GM21528 (cell line): ENCODE results near the gene AAR2.

Experiments used
- ATAC-seq: cut with Tn5 transposase; IDR thresholded peaks from one replicate; pipeline ENCODE4 v1.9.1; 2021; ENCODE audit warnings: mild to moderate bottlenecking, moderate library complexity; ENCODE audit not compliant: unreplicated experiment, low FRiP score

AAR2 gene

DNA sequence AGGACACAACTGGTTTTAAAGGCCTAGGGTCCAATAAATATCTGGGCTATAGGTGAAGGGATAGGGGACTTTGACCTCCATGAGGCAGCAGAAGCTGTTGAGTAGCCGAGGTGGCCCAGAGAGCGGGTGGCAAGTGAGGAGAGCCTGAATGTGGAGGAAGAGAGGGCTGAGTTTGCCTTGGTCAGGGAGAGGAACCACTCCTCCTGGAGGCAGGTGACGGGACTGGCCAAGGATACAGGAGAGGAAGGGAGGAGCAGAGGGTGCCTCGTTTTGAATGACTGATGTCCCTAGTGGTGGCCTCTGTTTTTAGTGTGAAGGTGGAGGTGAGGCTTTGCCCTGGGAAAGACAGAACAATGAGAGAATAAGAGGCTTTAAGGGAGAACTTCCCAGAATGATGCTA lies 19.1 kb upstream of the AAR2 start:
- no peak for ATAC-seq

- ATAC-seq, result no peak
Measured at GRCh38 chr20:36218380-36219064, 17.8 kb upstream of the AAR2 start.

- no peak for ATAC-seq
Measured at GRCh38 chr20:36219671-36220220, 16.5 kb upstream of the AAR2 start.

DNA sequence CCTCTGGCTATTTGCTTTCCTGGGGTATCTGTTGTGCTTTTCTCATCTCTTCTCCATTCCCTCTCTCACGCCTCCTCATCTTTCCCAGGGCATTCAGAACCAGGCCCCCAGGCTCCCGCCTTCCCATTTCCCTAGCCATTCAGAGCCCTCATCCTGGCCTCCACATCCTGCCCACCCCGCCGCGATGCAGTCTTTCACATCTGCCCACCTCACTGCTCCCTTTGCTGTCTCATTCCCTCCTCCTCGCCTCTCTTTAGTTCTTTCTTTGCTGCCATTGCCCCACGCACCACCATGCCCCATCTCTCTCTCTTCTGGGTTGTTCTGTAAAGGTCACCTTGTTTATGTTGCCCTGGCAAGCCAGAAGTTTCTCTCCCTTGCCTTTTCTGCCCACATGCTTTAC lies 10.6 kb upstream of the AAR2 start:
- ATAC-seq, result no peak

- no peak for ATAC-seq
Measured at GRCh38 chr20:36228770-36229169, 7.5 kb upstream of the AAR2 start.

DNA sequence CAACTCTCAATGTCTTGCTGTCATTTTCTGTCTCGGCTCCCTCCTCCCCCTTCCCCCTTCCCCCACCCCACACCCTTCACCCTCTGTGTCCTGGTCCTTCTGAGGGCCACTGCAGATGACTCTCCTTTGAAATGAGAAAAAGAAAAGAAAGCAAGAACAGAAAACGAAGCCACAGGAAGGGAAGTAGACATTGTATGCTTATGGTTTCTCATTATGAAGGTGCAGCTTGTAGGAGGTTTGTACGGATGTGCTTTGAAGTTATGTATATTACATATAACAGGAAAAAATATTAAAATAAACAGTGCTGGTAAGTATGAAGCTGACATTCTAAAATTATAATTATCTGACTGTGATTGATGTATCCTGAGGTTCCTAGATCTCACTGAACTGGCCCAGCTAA lies 6.3 kb upstream of the AAR2 start:
- ATAC-seq, result no peak

- no peak for ATAC-seq
Measured at GRCh38 chr20:36231331-36231730, 4.9 kb upstream of the AAR2 start.

- no peak for ATAC-seq
Measured at GRCh38 chr20:36234771-36235320, 1.4 kb upstream of the AAR2 start.

- ATAC-seq, result no peak
Measured at GRCh38 chr20:36236786-36237121, 476 bp downstream of the AAR2 start.

GRCh38 chr20:36237477-36237876 lies 1.2 kb downstream of the AAR2 start:
- ATAC-seq, result no peak

DNA sequence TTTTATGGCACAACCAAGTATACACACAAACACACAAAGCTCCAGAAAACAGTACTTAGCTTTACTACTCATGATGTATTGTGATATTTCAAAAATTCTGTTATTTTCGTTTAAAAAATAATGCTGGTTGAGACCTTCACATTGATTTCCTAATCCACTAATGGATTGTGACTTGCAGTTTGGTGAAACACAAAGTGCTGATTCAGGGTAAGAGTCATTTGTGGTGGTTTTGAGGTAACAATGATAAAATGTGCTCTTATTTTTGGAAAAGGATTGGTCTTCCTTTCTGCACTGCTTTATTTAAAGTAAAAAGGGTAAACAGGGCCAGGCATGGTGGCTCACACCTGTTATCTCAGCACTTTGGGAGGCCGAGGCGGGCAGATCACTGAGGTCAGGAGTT lies 1.9 kb downstream of the AAR2 start:
- no peak for ATAC-seq

GRCh38 chr20:36238760-36239159 lies 2.5 kb downstream of the AAR2 start:
- no peak for ATAC-seq

GRCh38 chr20:36240076-36240475 lies 3.8 kb downstream of the AAR2 start:
- ATAC-seq, result no peak

DNA sequence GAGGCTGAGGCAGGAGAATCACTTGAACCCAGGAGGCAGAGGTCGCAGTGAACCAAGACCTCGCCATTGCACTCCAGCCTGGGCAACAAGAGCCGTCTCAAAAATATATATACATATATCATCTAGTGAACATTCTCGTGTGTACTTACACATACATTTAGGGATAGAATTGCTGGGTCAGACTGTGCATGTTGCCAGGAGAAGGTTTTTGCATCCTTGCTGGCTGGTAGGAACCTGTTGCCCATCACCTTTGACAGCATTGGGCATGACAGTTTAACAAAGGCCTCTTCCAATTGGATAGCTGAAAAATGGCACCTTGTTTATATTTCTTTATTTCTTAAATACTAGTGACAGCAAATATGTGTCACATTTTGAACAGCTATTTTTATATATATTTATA lies 5.4 kb downstream of the AAR2 start:
- no peak for ATAC-seq

DNA sequence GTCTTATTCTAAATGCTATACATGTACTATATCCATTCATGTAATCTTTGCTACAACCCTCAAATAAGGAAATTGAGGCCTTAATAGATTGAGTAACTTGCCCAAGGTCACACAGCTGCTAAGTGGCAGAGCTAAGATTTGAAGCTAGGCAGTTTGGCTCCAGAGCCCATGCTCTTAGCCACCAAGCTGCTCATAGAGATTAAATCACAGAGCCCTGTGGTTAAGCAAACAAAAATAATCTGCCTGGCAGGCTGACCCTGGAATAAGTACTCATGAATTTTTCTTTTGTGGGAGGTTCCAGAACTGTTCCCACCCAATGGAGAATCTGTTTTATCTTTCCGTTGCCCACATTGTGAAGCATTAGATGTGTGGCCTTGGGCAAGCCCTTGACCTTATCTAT lies 7.4 kb downstream of the AAR2 start:
- ATAC-seq, result no peak

- no peak for ATAC-seq
Measured at GRCh38 chr20:36246401-36246800, 10.1 kb downstream of the AAR2 start.

- no peak for ATAC-seq
Measured at GRCh38 chr20:36248836-36249235, 12.6 kb downstream of the AAR2 start.

DNA sequence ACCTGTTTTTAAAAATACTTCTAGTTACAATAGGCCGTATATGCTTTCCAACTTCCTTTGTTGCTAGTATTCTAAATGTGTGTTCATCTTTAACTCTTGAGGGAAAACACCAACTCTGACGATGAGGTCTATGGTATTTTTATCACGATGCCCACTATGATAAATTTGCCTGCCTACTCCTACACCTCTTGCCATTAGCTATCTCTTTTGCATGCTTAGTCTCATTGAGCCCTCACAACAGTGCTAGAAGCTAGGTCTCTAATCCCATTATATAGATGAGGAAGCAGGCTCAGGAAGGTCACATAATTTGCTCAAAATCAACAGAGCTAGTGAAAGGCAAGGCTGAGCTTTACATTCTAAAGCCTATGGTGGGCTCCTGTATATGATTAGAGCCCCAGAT lies 13.2 kb downstream of the AAR2 start:
- no peak for ATAC-seq

DNA sequence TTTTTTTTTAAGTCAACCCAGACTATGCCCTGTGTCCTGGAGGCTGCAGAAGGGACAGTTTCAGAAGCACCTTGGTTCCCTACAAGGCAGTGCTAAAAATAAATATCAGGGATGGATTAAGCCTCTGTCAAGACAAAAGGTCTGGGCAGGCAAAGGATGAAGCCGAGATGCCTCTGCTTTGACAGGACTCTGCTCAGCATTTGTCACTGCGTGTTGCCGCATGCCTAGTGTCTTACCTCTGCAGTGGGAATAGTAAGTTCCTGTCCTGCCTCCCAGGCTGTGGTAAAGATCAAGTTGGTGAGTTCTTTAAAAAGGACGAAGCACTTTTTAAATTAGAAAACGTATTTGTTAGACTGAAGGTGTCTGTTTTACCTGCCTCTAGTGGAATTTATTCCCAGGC lies 15.1 kb downstream of the AAR2 start:
- ATAC-seq, result no peak

DNA sequence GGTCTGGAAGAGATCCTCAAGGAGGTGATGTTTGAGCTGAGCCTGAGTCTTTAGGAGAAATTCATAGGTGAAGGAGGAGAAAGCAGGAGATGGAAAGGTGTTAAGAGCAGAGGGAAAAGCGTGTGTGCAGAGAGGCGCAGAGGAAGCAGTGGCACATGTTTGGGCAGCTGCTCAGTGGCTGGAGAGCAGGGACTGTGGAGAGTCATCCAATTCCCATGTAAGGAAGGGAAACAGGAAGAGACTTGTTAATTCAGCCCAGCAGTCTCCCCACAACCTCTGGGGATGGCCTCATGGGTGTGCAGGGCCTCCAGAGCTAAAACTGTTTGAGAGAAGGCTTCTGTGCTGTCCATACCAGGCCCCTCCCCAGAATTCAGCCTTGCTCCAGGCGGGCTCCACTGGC lies 16.2 kb downstream of the AAR2 start:
- no peak for ATAC-seq

- ATAC-seq, result no peak
Measured at GRCh38 chr20:36253036-36253435, 16.8 kb downstream of the AAR2 start.

- no peak for ATAC-seq
Measured at GRCh38 chr20:36254076-36254475, 17.8 kb downstream of the AAR2 start.

GRCh38 chr20:36255445-36255844 lies 19.2 kb downstream of the AAR2 start:
- ATAC-seq, result no peak
